BLaER1 (cell line): ENCODE data around the gene SLC2A4RG.

Experiments
- H3K27ac ChIP-seq: shearing (Covaris generic); formaldehyde crosslinking; 2 replicates; pipeline ENCODE4 v1.8.1; 2022
- H3K27me3 ChIP-seq: shearing (Covaris generic); formaldehyde crosslinking; 2 replicates; pipeline ENCODE4 v1.8.1; 2022
- H3K36me3 ChIP-seq: shearing (Covaris generic); formaldehyde crosslinking; 2 replicates; pipeline ENCODE4 v1.8.1; 2022
- H3K4me1 ChIP-seq: shearing (Covaris generic); formaldehyde crosslinking; 2 replicates; pipeline ENCODE4 v1.8.1; 2022
- H3K4me2 ChIP-seq: shearing (Covaris generic); formaldehyde crosslinking; 2 replicates; pipeline ENCODE4 v1.8.1; 2022
- H3K4me3 ChIP-seq: shearing (Covaris generic); formaldehyde crosslinking; 2 replicates; pipeline ENCODE4 v1.8.1; 2022
- H3K9ac ChIP-seq: shearing (Covaris generic); formaldehyde crosslinking; 2 replicates; pipeline ENCODE4 v1.8.1; 2022
- H3K9me3 ChIP-seq: shearing (Covaris generic); formaldehyde crosslinking; 2 replicates; pipeline ENCODE4 v1.8.1; 2022
- H4K20me1 ChIP-seq: shearing (Covaris generic); formaldehyde crosslinking; 2 replicates; pipeline ENCODE4 v1.8.1; 2022
- Cebpa-rat ChIP-seq: shearing (Covaris generic); IDR thresholded peaks from 2 replicates; pipeline ENCODE4 v1.8.1; 2022

Gene SLC2A4RG

DNA sequence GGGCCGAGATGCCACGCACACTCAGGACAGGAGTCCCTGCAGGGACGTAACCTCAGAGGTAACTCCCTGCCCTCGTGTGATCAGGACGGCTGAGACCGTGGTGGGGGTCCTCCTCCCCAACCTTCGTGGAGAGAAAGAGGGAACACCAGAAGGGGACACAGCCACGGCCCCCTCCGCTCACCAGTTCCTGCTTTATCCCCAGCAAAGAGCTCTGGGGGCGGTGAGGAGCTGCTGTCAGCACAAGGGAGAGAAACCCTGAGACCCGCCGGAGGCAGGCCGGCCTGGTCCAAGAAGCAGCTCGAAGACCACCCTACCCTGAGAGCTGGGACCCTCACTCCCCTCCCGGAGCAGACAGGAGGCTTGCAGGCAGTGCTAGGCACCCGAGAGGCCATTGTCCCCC is 44.4 kb downstream of the SLC2A4RG start:
- H3K4me1 ChIP-seq: peaks cover 80% of the 10 kb centered on the region
- no peak overlapping the region for H3K9ac ChIP-seq
- H3K27me3 ChIP-seq: no peaks in the 10 kb centered on the region
- TF ChIP-seq Cebpa-rat: no peak
- H3K4me3 ChIP-seq: no peak overlapping the region
- H3K36me3 ChIP-seq: no peaks in the 10 kb centered on the region
- no peaks in the 10 kb centered on the region for H3K9me3 ChIP-seq
- peak overlapping the region; percentile 53 for H3K27ac ChIP-seq
- peak overlapping the region; percentile 27; the same call in 1 of the 2 replicates for H3K4me2 ChIP-seq
- no peaks in the 10 kb centered on the region for H4K20me1 ChIP-seq

DNA sequence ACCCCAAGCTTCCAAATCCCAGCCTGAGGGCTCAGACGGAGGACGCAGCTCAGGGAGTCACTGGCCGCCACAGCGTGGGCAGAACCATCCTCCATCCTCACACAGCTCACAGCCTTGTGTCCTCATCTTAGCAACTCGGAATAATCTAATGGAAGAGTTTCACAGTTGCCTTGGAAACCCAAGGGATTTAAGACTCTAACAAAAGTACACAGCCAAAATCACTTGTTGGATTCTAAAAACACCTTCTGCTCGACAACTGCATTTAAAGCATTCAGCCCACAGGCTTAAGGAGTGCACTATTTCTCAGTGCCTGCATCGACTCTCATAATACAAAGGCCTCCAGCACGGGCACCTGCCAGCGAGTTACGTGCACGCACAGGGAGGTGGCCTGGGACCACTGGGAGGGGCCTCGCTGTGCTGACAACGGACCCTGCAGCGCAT is 46.1 kb downstream of the SLC2A4RG start:
- Histone ChIP-seq H3K9me3 (no peaks in the 10 kb centered on the region), H3K27ac (peak overlapping the region; percentile 81), H4K20me1 (no peaks in the 10 kb centered on the region), H3K27me3 (no peaks in the 10 kb centered on the region), H3K4me3 (no peak overlapping the region), H3K4me2 (peak overlapping the region; percentile 85), H3K36me3 (no peaks in the 10 kb centered on the region), H3K9ac (peak overlapping the region; percentile 18; the same call in 1 of the 2 replicates), H3K4me1 (peaks cover 98% of the 10 kb centered on the region)
- TF ChIP-seq Cebpa-rat: no peak

- Histone ChIP-seq H3K36me3 (no peaks in the 10 kb centered on the region), H3K4me1 (peaks cover 98% of the 10 kb centered on the region), H3K4me2 (peak overlapping the region; percentile 85), H3K9me3 (no peaks in the 10 kb centered on the region), H3K9ac (peak overlapping the region; percentile 57), H3K27ac (peak overlapping the region; percentile 81), H4K20me1 (no peaks in the 10 kb centered on the region), H3K4me3 (no peak overlapping the region), H3K27me3 (no peaks in the 10 kb centered on the region)
- no peak for TF ChIP-seq Cebpa-rat
Observed at GRCh38 chr20:63787302-63787701, 47.7 kb downstream of the SLC2A4RG start.

GRCh38 chr20:63787749-63788148 is 48.2 kb downstream of the SLC2A4RG start:
- H3K9ac ChIP-seq: peak overlapping the region; percentile 57; the same call in 1 of the 2 replicates
- peak overlapping the region; percentile 85 for H3K4me2 ChIP-seq
- no peaks in the 10 kb centered on the region for H3K9me3 ChIP-seq
- H3K27me3 ChIP-seq: no peaks in the 10 kb centered on the region
- H3K27ac ChIP-seq: peak overlapping the region; percentile 81
- no peaks in the 10 kb centered on the region for H3K36me3 ChIP-seq
- H4K20me1 ChIP-seq: no peaks in the 10 kb centered on the region
- peaks cover 94% of the 10 kb centered on the region for H3K4me1 ChIP-seq
- no peak overlapping the region for H3K4me3 ChIP-seq
- TF ChIP-seq Cebpa-rat: no peak

DNA sequence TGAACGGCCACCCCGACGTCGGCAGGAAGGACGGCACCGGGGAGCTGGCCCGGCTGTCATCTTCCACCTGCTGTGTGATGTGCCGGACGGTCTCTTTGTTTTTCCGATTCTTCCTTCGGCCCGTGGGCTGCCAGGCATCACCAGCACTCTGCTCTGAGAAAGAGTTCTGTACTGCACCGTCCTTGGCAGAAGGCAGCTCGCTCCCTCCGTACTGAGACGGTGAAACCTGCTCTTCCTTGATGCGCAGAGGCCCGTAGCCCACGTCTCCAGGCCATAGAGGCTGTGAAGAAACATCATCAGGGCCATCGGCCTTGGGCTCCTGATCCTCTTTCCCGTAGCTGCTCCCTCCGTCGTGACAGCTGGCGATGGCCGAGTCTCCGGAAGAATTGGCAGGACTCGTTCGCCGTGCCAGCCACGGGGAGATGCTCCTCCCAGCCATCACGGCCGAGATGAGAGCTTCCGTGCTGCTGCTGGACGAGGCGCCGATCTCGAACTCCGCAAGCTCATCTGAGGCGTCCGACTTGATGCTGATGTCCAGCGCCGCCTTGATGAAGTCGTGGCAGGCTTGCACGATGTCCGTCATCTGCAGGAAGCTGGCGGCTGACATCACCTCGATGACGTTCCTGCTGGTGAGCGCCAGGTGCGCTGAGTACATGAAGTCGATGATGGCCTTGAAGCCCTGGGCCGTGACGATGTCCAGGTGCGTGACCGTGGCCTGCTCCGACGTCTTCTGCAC is 50.4 kb downstream of the SLC2A4RG start:
- Histone ChIP-seq H3K36me3 (no peaks in the 10 kb centered on the region), H3K4me1 (peaks cover 89% of the 10 kb centered on the region), H3K27ac (peak overlapping the region; percentile 68; the same call in 1 of the 2 replicates), H3K4me3 (no peak overlapping the region), H3K9me3 (no peaks in the 10 kb centered on the region; the same call in 1 of the 2 replicates), H4K20me1 (no peaks in the 10 kb centered on the region), H3K9ac (0 out of 2 replicates have a peak overlapping the region, but pooled peaks have one; percentile 34), H3K4me2 (peak overlapping the region; percentile 85), H3K27me3 (peaks cover 15% of the 10 kb centered on the region; the same call in 1 of the 2 replicates)
- TF ChIP-seq Cebpa-rat: no peak

DNA sequence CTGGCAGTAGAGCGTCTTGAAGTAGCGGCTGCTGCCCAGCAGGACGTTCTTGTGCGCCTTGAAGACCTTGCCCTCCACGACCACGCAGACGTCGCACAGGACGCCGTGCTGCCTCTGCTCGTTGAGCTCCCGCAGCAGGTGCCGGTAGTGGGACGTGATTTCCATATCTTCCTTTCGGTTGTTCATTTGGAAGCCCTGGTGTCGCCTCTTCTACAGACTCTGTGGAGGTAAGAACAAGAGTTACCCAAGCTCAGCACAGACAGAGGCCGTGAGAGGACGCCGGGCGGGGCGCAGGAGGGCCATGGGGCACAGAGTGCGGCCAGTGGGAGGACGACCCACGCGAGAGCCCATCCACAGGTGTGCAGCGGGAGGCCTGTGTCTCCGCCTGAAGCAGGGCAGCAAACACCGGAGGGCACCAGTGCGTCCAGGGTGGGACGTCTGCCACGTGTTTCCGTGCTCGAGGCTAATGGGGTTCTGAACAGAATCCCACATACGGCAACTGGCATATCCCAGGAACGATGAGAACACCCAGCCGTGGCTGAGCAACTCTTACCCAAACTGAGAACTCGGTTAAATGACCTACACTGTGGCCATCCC is 51.1 kb downstream of the SLC2A4RG start:
- H3K9ac ChIP-seq: no peak overlapping the region
- no peak overlapping the region for H3K27ac ChIP-seq
- no peak for TF ChIP-seq Cebpa-rat
- H3K4me3 ChIP-seq: no peak overlapping the region
- peaks cover 3% of the 10 kb centered on the region for H3K9me3 ChIP-seq
- H3K27me3 ChIP-seq: peaks cover 22% of the 10 kb centered on the region; the same call in 1 of the 2 replicates
- peaks cover 89% of the 10 kb centered on the region for H3K4me1 ChIP-seq
- H4K20me1 ChIP-seq: no peaks in the 10 kb centered on the region
- peak overlapping the region; percentile 2; the same call in 1 of the 2 replicates for H3K4me2 ChIP-seq
- no peaks in the 10 kb centered on the region for H3K36me3 ChIP-seq

GRCh38 chr20:63791497-63792156 is 52.1 kb downstream of the SLC2A4RG start:
- no peak for TF ChIP-seq Cebpa-rat

DNA sequence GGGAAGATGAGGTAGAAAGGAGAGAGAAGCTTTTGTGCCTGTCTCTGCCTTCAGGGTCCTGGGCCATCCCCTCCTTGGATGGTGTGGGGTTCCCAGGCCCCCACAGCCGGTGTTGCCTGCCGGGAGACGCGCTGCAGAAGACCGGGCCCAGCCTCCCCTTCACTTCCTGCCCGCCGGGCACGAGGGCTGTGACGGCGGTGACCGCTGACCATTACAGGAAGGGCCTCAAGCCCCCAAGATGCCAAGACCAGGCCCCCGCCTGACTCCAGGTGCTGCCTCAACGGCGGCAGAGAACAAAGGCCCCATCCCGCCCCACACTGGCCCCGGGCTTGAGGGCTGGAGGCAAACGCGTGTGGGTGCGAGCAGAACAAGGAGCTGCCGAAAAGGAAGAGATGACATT is 53.3 kb downstream of the SLC2A4RG start:
- Histone ChIP-seq H3K27ac (peak overlapping the region; percentile 46; the same call in 1 of the 2 replicates), H3K4me2 (peak overlapping the region; percentile 24), H3K4me1 (peaks cover 74% of the 10 kb centered on the region), H3K4me3 (no peak overlapping the region), H4K20me1 (no peaks in the 10 kb centered on the region), H3K9me3 (peaks cover 5% of the 10 kb centered on the region), H3K9ac (no peak overlapping the region), H3K27me3 (peaks cover 25% of the 10 kb centered on the region; the same call in 1 of the 2 replicates), H3K36me3 (no peaks in the 10 kb centered on the region)
- TF ChIP-seq Cebpa-rat: no peak

More at GRCh38 chr20:63791497-63792156, 52.1 kb downstream of the SLC2A4RG start:
- H3K9ac ChIP-seq: no peak overlapping the region
- H3K4me2 ChIP-seq: peak overlapping the region; percentile 8; the same call in 1 of the 2 replicates
- H3K4me3 ChIP-seq: no peak overlapping the region
- H3K9me3 ChIP-seq: peaks cover 5% of the 10 kb centered on the region
- H4K20me1 ChIP-seq: no peaks in the 10 kb centered on the region
- H3K36me3 ChIP-seq: no peaks in the 10 kb centered on the region
- H3K27ac ChIP-seq: 0 out of 2 replicates have a peak overlapping the region, but pooled peaks have one; percentile 22
- peaks cover 25% of the 10 kb centered on the region; the same call in 1 of the 2 replicates for H3K27me3 ChIP-seq
- peaks cover 86% of the 10 kb centered on the region for H3K4me1 ChIP-seq
